NCI-H526 (cell line): ENCODE results near the gene FAM72B.
"Not testable (repeated sequence)": the region's sequence is repeated elsewhere in the genome, so short reads cannot be mapped to it uniquely, and the experiment has no call there.

Experiments
- DNase-seq, 2 experiments: peaks; one replicate each; lab custom pipeline; 2025; lab: John Stamatoyannopoulos, UW

FAM72B gene

GRCh38 chr1:121184290-121185127 is at the start of gene FAM72B, which contains the start of gene SRGAP2C:
Gene FAM72B, minus strand, starts transcription at chr1:121184340. Its CDS starts 851 bp downstream, at chr1:121183489.
Gene SRGAP2C, plus strand, starts transcription at chr1:121184975. Its CDS starts 2,472 bp downstream, at chr1:121187447.
- peak; percentile 99 for DNase-seq

- not testable (repeated sequence) for DNase-seq
Measured at GRCh38 chr1:121232445-121233125, 48.4 kb upstream of the FAM72B start.

GRCh38 chr1:121230636-121231035 is 46.5 kb upstream of the FAM72B start:
- not testable (repeated sequence) for DNase-seq

GRCh38 chr1:121227544-121228330 is 43.6 kb upstream of the FAM72B start:
- DNase-seq = not testable (repeated sequence)

- DNase-seq = not testable (repeated sequence)
Measured at GRCh38 chr1:121226925-121227324, 42.8 kb upstream of the FAM72B start.

GRCh38 chr1:121226295-121226904 is 42.3 kb upstream of the FAM72B start:
- not testable (repeated sequence) for DNase-seq

GRCh38 chr1:121224714-121225113 is 40.6 kb upstream of the FAM72B start:
- not testable (repeated sequence) for DNase-seq

GRCh38 chr1:121221770-121222169 is 37.6 kb upstream of the FAM72B start:
- DNase-seq = not testable (repeated sequence)

- DNase-seq = not testable (repeated sequence)
Measured at GRCh38 chr1:121216676-121217075, 32.5 kb upstream of the FAM72B start.

GRCh38 chr1:121215699-121216417 is 31.7 kb upstream of the FAM72B start:
- DNase-seq = not testable (repeated sequence)

- not testable (repeated sequence) for DNase-seq
Measured at GRCh38 chr1:121214544-121215156, 30.5 kb upstream of the FAM72B start.

GRCh38 chr1:121213491-121213890 is 29.4 kb upstream of the FAM72B start:
- DNase-seq = not testable (repeated sequence)

GRCh38 chr1:121210778-121211177 is 26.6 kb upstream of the FAM72B start:
- DNase-seq = not testable (repeated sequence)

GRCh38 chr1:121208375-121208774 is 24.2 kb upstream of the FAM72B start:
- not testable (repeated sequence) for DNase-seq

- not testable (repeated sequence) for DNase-seq
Measured at GRCh38 chr1:121207328-121207727, 23.2 kb upstream of the FAM72B start.

- not testable (repeated sequence) for DNase-seq
Measured at GRCh38 chr1:121205786-121206711, 21.9 kb upstream of the FAM72B start.

- DNase-seq = not testable (repeated sequence)
Measured at GRCh38 chr1:121202986-121203385, 18.8 kb upstream of the FAM72B start.

- not testable (repeated sequence) for DNase-seq
Measured at GRCh38 chr1:121200985-121201981, 17.1 kb upstream of the FAM72B start.
